ENCODE results near the gene GRK4. TPM values are rescaled to one million over a fixed set of nuclear protein-coding genes. Genes with fewer than 3 reads are reported as not detected.

Gene GRK4
- total RNA-seq (2022; extraction: Qiagen RNA extraction) = 1.3 to 1.8 TPM (median 1.6 TPM) in 5 replicates

GRCh38 chr4:2963175-2963965, at the start of gene GRK4, which contains the start of gene NOP14:
Gene GRK4 (plus strand): TSS chr4:2963571. CDS start chr4:2964071, 500 bp downstream.
Gene NOP14 (minus strand): TSS chr4:2963406. CDS start chr4:2963319, 87 bp downstream.

GRCh38 chr4:3074078-3074845, 110.9 kb downstream of the GRK4 start, which contains the start of the genes HTT and HTT-AS:
Gene HTT (plus strand): TSS chr4:3074681. CDS start chr4:3074826, 145 bp downstream.
Gene HTT-AS (minus strand): TSS chr4:3074538.

Other genes starting within 250 kb of the GRK4 start
- gene TNIP2, start 207.2 kb upstream of the GRK4 start, total RNA-seq (2022; extraction: Qiagen RNA extraction) = 38.0 to 45.8 TPM (median 43.7 TPM) in 5 replicates
- 3.1 to 5.5 TPM (median 4.8 TPM) in 5 replicates for gene SH3BP2, start 170.5 kb upstream of the GRK4 start, total RNA-seq (2022; extraction: Qiagen RNA extraction)
- gene ADD1, start 119.7 kb upstream of the GRK4 start, total RNA-seq (2022; extraction: Qiagen RNA extraction) = 71.6 to 97.8 TPM (median 93.6 TPM) in 5 replicates
- gene NOP14, start 165 bp upstream of the GRK4 start, total RNA-seq (2022; extraction: Qiagen RNA extraction) = 23.7 to 29.8 TPM (median 29.0 TPM) in 5 replicates
- not detected in 5 replicates for gene HTT-AS, start 111.0 kb downstream of the GRK4 start, total RNA-seq (2022; extraction: Qiagen RNA extraction)
- 10.1 to 16.2 TPM (median 15.2 TPM) in 5 replicates for gene HTT, start 111.1 kb downstream of the GRK4 start, total RNA-seq (2022; extraction: Qiagen RNA extraction)

Data from A549 treated with dexamethasone at 1 μM for 4 hours (cell line).